Measurements from ENCODE around the gene SLC16A8. TPM values are rescaled to one million over a fixed set of nuclear protein-coding genes. Genes with fewer than 3 reads are reported as not detected.
"Not testable (repeated sequence)": the region's sequence is repeated elsewhere in the genome, so short reads cannot be mapped to it uniquely, and the experiment has no call there.

The SLC16A8 gene
- total RNA-seq, 1 experiment from 2014 or later = not detected

GRCh38 chr22:38051261-38051660, 32.7 kb downstream of the SLC16A8 start:
- DNase-seq (ENCODE audit: low read depth) = no peak

GRCh38 chr22:38050720-38051119, 33.3 kb downstream of the SLC16A8 start:
- DNase-seq (ENCODE audit: low read depth) = no peak

- DNase-seq (ENCODE audit: low read depth) = no peak
Observed at GRCh38 chr22:38049812-38050619, 34.0 kb downstream of the SLC16A8 start.

GRCh38 chr22:38046070-38046748, 37.8 kb downstream of the SLC16A8 start:
- no peak for DNase-seq (ENCODE audit: low read depth)

GRCh38 chr22:38043151-38044039, 40.6 kb downstream of the SLC16A8 start:
- no peak for DNase-seq (ENCODE audit: low read depth)

- DNase-seq (ENCODE audit: low read depth) = no peak
Observed at GRCh38 chr22:38042488-38042790, 41.5 kb downstream of the SLC16A8 start.

- DNase-seq (ENCODE audit: low read depth) = no peak
Observed at GRCh38 chr22:38041760-38042487, 42.1 kb downstream of the SLC16A8 start.

- DNase-seq (ENCODE audit: low read depth) = peak; percentile 20
Observed at GRCh38 chr22:38040953-38041759, 42.8 kb downstream of the SLC16A8 start.

- DNase-seq (ENCODE audit: low read depth) = no peak
Observed at GRCh38 chr22:38038890-38039812, 44.8 kb downstream of the SLC16A8 start.

- no peak for DNase-seq (ENCODE audit: low read depth)
Observed at GRCh38 chr22:38038426-38038825, 45.6 kb downstream of the SLC16A8 start.

GRCh38 chr22:38037367-38038150, 46.4 kb downstream of the SLC16A8 start:
- not testable (repeated sequence) for DNase-seq (ENCODE audit: low read depth)

GRCh38 chr22:38036392-38037062, 47.5 kb downstream of the SLC16A8 start:
- no peak for DNase-seq (ENCODE audit: low read depth)

GRCh38 chr22:38035530-38035885, 48.5 kb downstream of the SLC16A8 start:
- DNase-seq (ENCODE audit: low read depth) = no peak

GRCh38 chr22:38034884-38035529, 49.0 kb downstream of the SLC16A8 start:
- no peak for DNase-seq (ENCODE audit: low read depth)

GRCh38 chr22:38034278-38034882, 49.6 kb downstream of the SLC16A8 start:
- DNase-seq (ENCODE audit: low read depth) = peak; percentile 86

- no peak for DNase-seq (ENCODE audit: low read depth)
Observed at GRCh38 chr22:38033522-38034277, 50.3 kb downstream of the SLC16A8 start.
